GM12873 (cell line): ENCODE results near the gene ESRP2.

Experiments used
- CTCF ChIP-seq: IDR thresholded peaks from 2 replicates; pipeline ENCODE4 v1.5.1; 2012; ENCODE audit warnings: low read depth, mild to moderate bottlenecking, moderate library complexity, low read length, control low read depth; ENCODE audit not compliant: insufficient read depth; ENCODE audit errors: missing control alignments

Gene ESRP2

GRCh38 chr16:68235108-68235886 is 630 bp downstream of the ESRP2 start:
- TF ChIP-seq CTCF, result no peak

- no peak for TF ChIP-seq CTCF
These were observed 1.5 kb downstream of the ESRP2 start for GRCh38 chr16:68234188-68235107.

- TF ChIP-seq CTCF, result no peak
These were observed 2.1 kb downstream of the ESRP2 start for GRCh38 chr16:68233835-68234187.

GRCh38 chr16:68233085-68233834 is 2.7 kb downstream of the ESRP2 start:
- no peak for TF ChIP-seq CTCF

- no peak for TF ChIP-seq CTCF
These were observed 3.6 kb downstream of the ESRP2 start for GRCh38 chr16:68232335-68232734.

GRCh38 chr16:68231384-68232136 is 4.4 kb downstream of the ESRP2 start:
- no peak for TF ChIP-seq CTCF
